Endothelial cell of umbilical vein (primary cell): Measurements from ENCODE around the gene CSTA. TPM values are rescaled to one million over a fixed set of nuclear protein-coding genes. Genes with fewer than 3 reads are reported as not detected.

Source experiments
- BruUV-seq: library from RNA; stranded (reverse); fragments of 400-500 nt; replicated peaks from 2 replicates; lab custom pipeline; 2021; lab: Mats Ljungman, UMichigan
- CTCF ChIA-PET: fragments of 300-600, 350-600 bp; sonication (Branson Sonifier 250); formaldehyde crosslinking; loops from one replicate; lab custom pipeline; 2021; ENCODE audit warnings: antibody characterized with exemption, inconsistent platforms; lab: Charles Lee
- POLR2A ChIA-PET: fragments of 300-600, 350-600 bp; sonication (Branson Sonifier 250); formaldehyde crosslinking; loops from one replicate; lab custom pipeline; 2021; ENCODE audit warnings: antibody characterized with exemption, inconsistent platforms; lab: Charles Lee
- DNase-seq: peaks from one replicate; pipeline ENCODE4 v3.0.0-alpha.2; 2011; ENCODE audit warnings: low read depth, low spot score
- FAIRE-seq: peaks from 2 replicates; lab custom pipeline; 2011; peaks lifted over from hg19 to GRCh38; lab: Jason Lieb, UNC
- H2AFZ ChIP-seq: 2 replicates; pipeline ENCODE4 v1.6.0; 2012; ENCODE audit warnings: low read depth, low read length, control low read depth, inconsistent platforms
- H3K27ac ChIP-seq: 2 replicates; pipeline ENCODE4 v1.5.1; 2011; ENCODE audit warnings: low read depth, mild to moderate bottlenecking, control low read depth, low read length, moderate library complexity; ENCODE audit not compliant: insufficient read depth
- H3K27me3 ChIP-seq, 2 experiments: 2 replicates each; pipeline versions ENCODE4 v1.6.0 to v1.6.1; 2011; ENCODE audit warnings: low read length in 2 of 2, mixed read lengths in 1 of 2; ENCODE audit not compliant: control insufficient read depth in 2 of 2, insufficient read depth in 2 of 2
- H3K36me3 ChIP-seq, 2 experiments: 2 replicates in 1 of 2; 3 replicates in 1 of 2; pipeline ENCODE4 v1.5.1; 2011; ENCODE audit warnings: low read length in 2 of 2, mild to moderate bottlenecking in 1 of 2, moderate library complexity in 1 of 2; ENCODE audit not compliant: control insufficient read depth in 2 of 2, insufficient read depth in 2 of 2; ENCODE audit errors: extremely low read depth in 1 of 2
- H3K4me1 ChIP-seq: 3 replicates; pipeline ENCODE4 v1.5.1; 2011; ENCODE audit warnings: mild to moderate bottlenecking, low read length; ENCODE audit not compliant: control insufficient read depth, insufficient read depth; ENCODE audit errors: extremely low read depth
- H3K4me2 ChIP-seq: 2 replicates; pipeline ENCODE4 v1.6.1; 2011; ENCODE audit warnings: low read length, control low read depth, mixed read lengths; ENCODE audit not compliant: insufficient read depth
- H3K4me3 ChIP-seq, 3 experiments: fragments of 200-600 bp in 1 of 3; sonication (generic), shearing (Covaris generic) in 1 of 3; replicated peaks in 1 of 3; 2 replicates each; pipeline ENCODE4 v1.5.1; 2011 to 2016; ENCODE audit warnings: control low read depth in 3 of 3, low read length in 3 of 3, mild to moderate bottlenecking in 2 of 3, inconsistent platforms in 1 of 3, low read depth in 1 of 3, moderate library complexity in 1 of 3; ENCODE audit not compliant: insufficient read depth in 1 of 3
- H3K79me2 ChIP-seq: 2 replicates; pipeline ENCODE4 v1.6.0; 2012; ENCODE audit warnings: low read length, inconsistent platforms; ENCODE audit not compliant: control insufficient read depth, insufficient read depth
- H3K9ac ChIP-seq: replicated peaks from 2 replicates; pipeline ENCODE3; 2011; ENCODE audit warnings: low read length, control low read depth; ENCODE audit not compliant: insufficient read depth; ENCODE audit errors: extremely low read depth
- H3K9me1 ChIP-seq: replicated peaks from 3 replicates; pipeline ENCODE4 v1.6.0; 2011; ENCODE audit warnings: mild to moderate bottlenecking, low read length; ENCODE audit not compliant: control insufficient read depth, insufficient read depth; ENCODE audit errors: extremely low read depth
- H3K9me3 ChIP-seq: replicated peaks from 2 replicates; pipeline ENCODE4 v1.5.1; 2012; ENCODE audit warnings: low read length, inconsistent platforms; ENCODE audit not compliant: control insufficient read depth, insufficient read depth
- H4K20me1 ChIP-seq: replicated peaks from 2 replicates; pipeline ENCODE3; 2011; ENCODE audit warnings: mild to moderate bottlenecking, low read length; ENCODE audit not compliant: control insufficient read depth, insufficient read depth; ENCODE audit errors: extremely low read depth
- EZH2 ChIP-seq: IDR thresholded peaks from 2 replicates; pipeline ENCODE4 v1.6.1; 2012; ENCODE audit warnings: borderline replicate concordance, low read depth, mild to moderate bottlenecking, moderate library complexity, low read length, inconsistent platforms; ENCODE audit not compliant: severe bottlenecking
- FOS ChIP-seq: IDR thresholded peaks from 2 replicates; pipeline ENCODE4 v1.6.1; 2011; ENCODE audit warnings: mild to moderate bottlenecking, low read length, moderate library complexity, borderline replicate concordance; ENCODE audit not compliant: insufficient read depth
- GATA2 ChIP-seq: IDR thresholded peaks from 2 replicates; pipeline ENCODE4 v1.7.0; 2011; ENCODE audit warnings: low read depth, mild to moderate bottlenecking, moderate library complexity, mixed read lengths, low read length; ENCODE audit not compliant: insufficient read length, insufficient read depth
- MYC ChIP-seq: IDR thresholded peaks from one replicate; pipeline ENCODE4 v1.6.1; 2011; ENCODE audit warnings: mild to moderate bottlenecking, low read depth, low read length
- POLR2A ChIP-seq: IDR thresholded peaks from 2 replicates; pipeline ENCODE4 v1.6.1; 2012; ENCODE audit warnings: low read depth, mild to moderate bottlenecking, control low read depth, low read length
- dilution Hi-C: fragments of 300-500 bp; cut with MboI; formaldehyde crosslinking; loops from one replicate; pipeline ENCODE4 v1.15.0; 2019; ENCODE audit warnings: low sequenced_read_pairs; ENCODE audit not compliant: extremely low pct_ligation_motif_present
- intact Hi-C: fragments of 100-400 bp; cut with micrococcal nuclease; formaldehyde crosslinking; loops from one replicate; pipeline ENCODE4 v1.10.0; 2022
- polyA plus RNA-seq, 4 experiments: library from polyadenylated mRNA; depleted of rRNA in 3 of 4; stranded (reverse) in 3 of 4; unstranded in 1 of 4; fragments of >200 nt; gene quantifications; 2 replicates each; pipeline versions ENCODE4 v1.2.1 to v1.2.3, GENCODE V29; 2011 to 2012; ENCODE audit warnings: missing spikeins in 1 of 4
- total RNA-seq: library from RNA; stranded (reverse); gene quantifications from 2 replicates; pipeline ENCODE4 v1.2.3, GENCODE V29; 2021
- TF ChIP-seq, protein P1 (sequence below), 2 donors: IDR thresholded peaks; 1 replicate in 1 of 2; 2 replicates in 1 of 2; pipeline ENCODE4 v1.5.1; 2011; ENCODE audit warnings: low read length in 2 of 2, mild to moderate bottlenecking in 2 of 2, moderate library complexity in 2 of 2, control low read depth in 1 of 2, inconsistent platforms in 1 of 2, low read depth in 1 of 2; ENCODE audit not compliant: insufficient read depth in 1 of 2; ENCODE audit errors: extremely low read depth in 1 of 2

Gene CSTA
- total and polyA plus RNA-seq, 2 donors (not counting 3 experiments of a cell fraction or from before 2014, with no cell fraction given), result not detected

GRCh38 chr3:122390665-122391064 is 65.6 kb downstream of the CSTA start:
- DNase-seq, result no peak
- Histone ChIP-seq H3K27ac (no peak overlapping the region), H2AFZ (no peak overlapping the region), H3K9me3 (no peaks in the 10 kb centered on the region), H3K4me2 (no peak overlapping the region), H3K79me2 (no peaks in the 10 kb centered on the region), H3K9me1 (no peaks in the 10 kb centered on the region), H3K4me3 (no peak overlapping the region), H4K20me1 (no peaks in the 10 kb centered on the region), H3K4me1 (peaks cover 3% of the 10 kb centered on the region), H3K27me3 (no peaks in the 10 kb centered on the region), H3K36me3 (no peaks in the 10 kb centered on the region), H3K9ac (no peak overlapping the region)
- ChIA-PET CTCF (interaction anchor here (1.6 to 5.4 kb wide), 3 partner anchors 18 to 844 kb away, joined by 4 to 120 read pairs (median 22); partner anchors contain the start of gene PARP14), POLR2A (no interaction called here)
- intact Hi-C loops (loop anchor here (5.0 to 10.0 kb wide), 2 partner anchors 172 to 864 kb away; partner anchors contain the start of genes DTX3L and PARP9), dilution Hi-C loops (no loop called here)
- no peak for TF ChIP-seq MYC
- TF ChIP-seq GATA2, result no peak
- TF ChIP-seq, protein P1, sequence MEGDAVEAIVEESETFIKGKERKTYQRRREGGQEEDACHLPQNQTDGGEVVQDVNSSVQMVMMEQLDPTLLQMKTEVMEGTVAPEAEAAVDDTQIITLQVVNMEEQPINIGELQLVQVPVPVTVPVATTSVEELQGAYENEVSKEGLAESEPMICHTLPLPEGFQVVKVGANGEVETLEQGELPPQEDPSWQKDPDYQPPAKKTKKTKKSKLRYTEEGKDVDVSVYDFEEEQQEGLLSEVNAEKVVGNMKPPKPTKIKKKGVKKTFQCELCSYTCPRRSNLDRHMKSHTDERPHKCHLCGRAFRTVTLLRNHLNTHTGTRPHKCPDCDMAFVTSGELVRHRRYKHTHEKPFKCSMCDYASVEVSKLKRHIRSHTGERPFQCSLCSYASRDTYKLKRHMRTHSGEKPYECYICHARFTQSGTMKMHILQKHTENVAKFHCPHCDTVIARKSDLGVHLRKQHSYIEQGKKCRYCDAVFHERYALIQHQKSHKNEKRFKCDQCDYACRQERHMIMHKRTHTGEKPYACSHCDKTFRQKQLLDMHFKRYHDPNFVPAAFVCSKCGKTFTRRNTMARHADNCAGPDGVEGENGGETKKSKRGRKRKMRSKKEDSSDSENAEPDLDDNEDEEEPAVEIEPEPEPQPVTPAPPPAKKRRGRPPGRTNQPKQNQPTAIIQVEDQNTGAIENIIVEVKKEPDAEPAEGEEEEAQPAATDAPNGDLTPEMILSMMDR (IDR thresholded peaks at IDR 0.05; ENCODE audit: extremely low read depth in 1 of 2, insufficient read depth in 1 of 2, low read depth in 1 of 2, low read length in 2 of 2), result no peak
- TF ChIP-seq POLR2A, result no peak
- no peak for TF ChIP-seq FOS
- TF ChIP-seq EZH2, result no peak
- peak; percentile 37 for FAIRE-seq
- BruUV-seq, result no TSS peak

Other genes with a start within 250 kb of the CSTA start
- gene CASR, start 141.6 kb upstream of the CSTA start, total RNA-seq, result not detected in 2 replicates
- not detected in 2 replicates for gene CASR, start 141.6 kb upstream of the CSTA start, polyA plus RNA-seq
- 43.6 and 53.5 TPM in 2 replicates for gene MIX23, start 58.0 kb downstream of the CSTA start, total RNA-seq
- 3.7 and 4.5 TPM in 2 replicates for gene MIX23, start 58.0 kb downstream of the CSTA start, polyA plus RNA-seq
- gene FAM162A, start 58.9 kb downstream of the CSTA start, total RNA-seq, result 23.4 and 25.9 TPM in 2 replicates
- 8.2 and 12.6 TPM in 2 replicates for gene FAM162A, start 58.9 kb downstream of the CSTA start, polyA plus RNA-seq
- gene WDR5B, start 90.8 kb downstream of the CSTA start, total RNA-seq, result 2.6 and 3.7 TPM in 2 replicates
- 1.6 and 1.8 TPM in 2 replicates for gene WDR5B, start 90.8 kb downstream of the CSTA start, polyA plus RNA-seq
- 110 and 113 TPM in 2 replicates for gene KPNA1, start 189.7 kb downstream of the CSTA start, total RNA-seq
- gene KPNA1, start 189.7 kb downstream of the CSTA start, polyA plus RNA-seq, result 21.1 and 24.4 TPM in 2 replicates
- gene PARP9, start 239.1 kb downstream of the CSTA start, total RNA-seq, result 9.7 and 12.5 TPM in 2 replicates
- 10.1 and 10.4 TPM in 2 replicates for gene PARP9, start 239.1 kb downstream of the CSTA start, polyA plus RNA-seq
- gene DTX3L, start 239.1 kb downstream of the CSTA start, total RNA-seq, result 13.8 and 20.5 TPM in 2 replicates
- gene DTX3L, start 239.1 kb downstream of the CSTA start, polyA plus RNA-seq, result 2.3 and 3.2 TPM in 2 replicates